ENCODE measurements around the gene TM4SF20.

Gene TM4SF20

DNA sequence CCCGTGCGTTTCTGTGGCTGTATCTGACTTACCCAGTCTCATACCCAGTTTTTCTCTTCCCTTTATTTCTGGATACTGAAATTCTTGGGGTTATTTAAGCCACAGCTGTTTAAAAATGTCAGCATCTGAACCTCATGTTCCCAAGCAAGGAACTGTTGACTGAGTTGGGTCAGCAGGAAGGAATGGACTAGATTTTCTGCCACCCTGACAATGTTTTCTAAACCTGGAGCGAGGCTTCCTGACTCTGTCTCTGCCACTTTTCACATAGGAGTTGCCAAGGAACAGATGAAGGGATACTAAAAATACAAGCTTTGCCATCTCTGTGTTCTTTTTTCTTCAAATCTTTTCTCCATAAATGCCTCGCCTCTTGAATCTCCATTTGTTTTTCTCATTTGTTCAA is 37.6 kb upstream of the TM4SF20 start:
- no peak overlapping the region for H3K4me3 ChIP-seq (IDR thresholded peaks at IDR 0.05; ENCODE audit: insufficient read depth, low read depth, low read length)
- H3K4me2 ChIP-seq: no peak overlapping the region
- H3K79me2 ChIP-seq (ENCODE audit: insufficient read depth, low read depth): no peaks in the 10 kb centered on the region
- H3K27me3 ChIP-seq (ENCODE audit: insufficient read depth, low read depth): no peaks in the 10 kb centered on the region
- no peak overlapping the region for H2AFZ ChIP-seq (ENCODE audit: low read depth)
- H3K9ac ChIP-seq: no peak overlapping the region
- no peaks in the 10 kb centered on the region for H3K36me3 ChIP-seq (ENCODE audit: insufficient read depth)
- peaks cover 51% of the 10 kb centered on the region for H3K4me1 ChIP-seq (ENCODE audit: low read depth, poor library complexity, severe bottlenecking)
- no peaks in the 10 kb centered on the region for H4K20me1 ChIP-seq (ENCODE audit: insufficient read depth)
- no peak overlapping the region for H3K27ac ChIP-seq
- TF ChIP-seq, protein P1, sequence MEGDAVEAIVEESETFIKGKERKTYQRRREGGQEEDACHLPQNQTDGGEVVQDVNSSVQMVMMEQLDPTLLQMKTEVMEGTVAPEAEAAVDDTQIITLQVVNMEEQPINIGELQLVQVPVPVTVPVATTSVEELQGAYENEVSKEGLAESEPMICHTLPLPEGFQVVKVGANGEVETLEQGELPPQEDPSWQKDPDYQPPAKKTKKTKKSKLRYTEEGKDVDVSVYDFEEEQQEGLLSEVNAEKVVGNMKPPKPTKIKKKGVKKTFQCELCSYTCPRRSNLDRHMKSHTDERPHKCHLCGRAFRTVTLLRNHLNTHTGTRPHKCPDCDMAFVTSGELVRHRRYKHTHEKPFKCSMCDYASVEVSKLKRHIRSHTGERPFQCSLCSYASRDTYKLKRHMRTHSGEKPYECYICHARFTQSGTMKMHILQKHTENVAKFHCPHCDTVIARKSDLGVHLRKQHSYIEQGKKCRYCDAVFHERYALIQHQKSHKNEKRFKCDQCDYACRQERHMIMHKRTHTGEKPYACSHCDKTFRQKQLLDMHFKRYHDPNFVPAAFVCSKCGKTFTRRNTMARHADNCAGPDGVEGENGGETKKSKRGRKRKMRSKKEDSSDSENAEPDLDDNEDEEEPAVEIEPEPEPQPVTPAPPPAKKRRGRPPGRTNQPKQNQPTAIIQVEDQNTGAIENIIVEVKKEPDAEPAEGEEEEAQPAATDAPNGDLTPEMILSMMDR (conservative IDR thresholded peaks at IDR 0.05; ENCODE audit: low read depth, low read length): no peak

GRCh38 chr2:227415538-227416424 is 36.7 kb upstream of the TM4SF20 start:
- no peak overlapping the region for H3K9ac ChIP-seq
- no peaks in the 10 kb centered on the region for H3K36me3 ChIP-seq (ENCODE audit: insufficient read depth)
- H3K79me2 ChIP-seq (ENCODE audit: insufficient read depth, low read depth): no peaks in the 10 kb centered on the region
- peaks cover 60% of the 10 kb centered on the region for H3K4me1 ChIP-seq (ENCODE audit: low read depth, poor library complexity, severe bottlenecking)
- TF ChIP-seq, protein P1 (conservative IDR thresholded peaks at IDR 0.05; ENCODE audit: low read depth, low read length): no peak
- H3K27ac ChIP-seq: peak overlapping the region; percentile 70
- H3K4me3 ChIP-seq (IDR thresholded peaks at IDR 0.05; ENCODE audit: insufficient read depth, low read depth, low read length): no peak overlapping the region
- H3K4me2 ChIP-seq: peak overlapping the region; percentile 51
- H2AFZ ChIP-seq (ENCODE audit: low read depth): no peak overlapping the region
- no peaks in the 10 kb centered on the region for H3K27me3 ChIP-seq (ENCODE audit: insufficient read depth, low read depth)
- no peaks in the 10 kb centered on the region for H4K20me1 ChIP-seq (ENCODE audit: insufficient read depth)

DNA sequence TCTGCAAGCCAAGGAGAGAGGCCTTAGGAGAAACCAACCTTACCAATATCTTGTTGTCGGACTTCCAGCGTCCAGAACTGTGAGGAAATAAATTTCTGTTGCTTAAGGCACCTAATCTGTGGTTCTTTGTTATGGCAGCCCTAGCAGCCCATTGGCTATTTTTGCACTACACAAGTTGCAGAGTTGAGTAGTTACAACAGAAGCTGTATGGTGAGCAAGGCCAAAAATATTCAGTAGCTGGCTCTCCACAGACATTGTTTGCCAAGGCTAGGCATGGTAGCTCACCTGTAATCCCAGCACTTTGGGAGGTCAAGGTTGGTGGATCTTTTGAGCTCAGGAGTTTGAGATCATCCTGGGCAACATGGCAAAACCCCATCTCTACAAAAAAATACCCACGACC is 35.7 kb upstream of the TM4SF20 start:
- Histone ChIP-seq H3K36me3 (ENCODE audit: insufficient read depth) (no peaks in the 10 kb centered on the region), H3K27me3 (ENCODE audit: insufficient read depth, low read depth) (no peaks in the 10 kb centered on the region), H3K4me3 (IDR thresholded peaks at IDR 0.05; ENCODE audit: insufficient read depth, low read depth, low read length) (no peak overlapping the region), H2AFZ (ENCODE audit: low read depth) (0 out of 2 replicates have a peak overlapping the region, but pooled peaks have one; percentile 2), H3K9ac (no peak overlapping the region), H3K4me2 (peak overlapping the region; percentile 51; the same call in 1 of the 2 replicates), H3K79me2 (ENCODE audit: insufficient read depth, low read depth) (no peaks in the 10 kb centered on the region), H4K20me1 (ENCODE audit: insufficient read depth) (no peaks in the 10 kb centered on the region), H3K4me1 (ENCODE audit: low read depth, poor library complexity, severe bottlenecking) (peaks cover 69% of the 10 kb centered on the region), H3K27ac (peak overlapping the region; percentile 70)
- TF ChIP-seq, protein P1 (conservative IDR thresholded peaks at IDR 0.05; ENCODE audit: low read depth, low read length): no peak

DNA sequence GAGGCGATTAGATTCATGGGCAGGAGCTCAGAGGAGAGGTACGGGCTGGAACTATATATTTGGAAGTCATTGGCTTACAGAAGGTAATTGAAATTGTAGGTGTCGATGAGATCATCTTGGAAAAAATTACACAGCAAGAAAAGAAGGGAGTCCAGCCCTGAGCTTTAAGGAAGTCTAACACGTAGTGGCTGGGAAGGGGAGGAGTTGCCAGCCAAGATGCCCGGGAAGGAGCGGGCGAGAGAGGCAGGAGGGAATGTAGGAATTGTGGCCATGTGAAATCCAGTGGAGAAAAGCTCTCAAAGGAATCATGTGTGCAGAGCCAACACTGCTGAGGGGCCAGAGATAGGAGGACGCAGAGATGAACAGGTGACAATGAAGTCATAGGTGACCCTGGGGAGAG is 34.3 kb upstream of the TM4SF20 start:
- H2AFZ ChIP-seq (ENCODE audit: low read depth): no peak overlapping the region

More for the DNA sequence above, 34.3 kb upstream of the TM4SF20 start:
- no peak overlapping the region for H3K4me3 ChIP-seq (IDR thresholded peaks at IDR 0.05; ENCODE audit: insufficient read depth, low read depth, low read length)
- H3K9ac ChIP-seq: no peak overlapping the region
- TF ChIP-seq, protein P1 (conservative IDR thresholded peaks at IDR 0.05; ENCODE audit: low read depth, low read length): no peak
- H3K27ac ChIP-seq: no peak overlapping the region
- H3K4me1 ChIP-seq (ENCODE audit: low read depth, poor library complexity, severe bottlenecking): peaks cover 79% of the 10 kb centered on the region
- H3K79me2 ChIP-seq (ENCODE audit: insufficient read depth, low read depth): no peaks in the 10 kb centered on the region
- no peaks in the 10 kb centered on the region for H3K27me3 ChIP-seq (ENCODE audit: insufficient read depth, low read depth)
- no peaks in the 10 kb centered on the region for H3K36me3 ChIP-seq (ENCODE audit: insufficient read depth)
- H3K4me2 ChIP-seq: no peak overlapping the region; the same call in 1 of the 2 replicates
- no peaks in the 10 kb centered on the region for H4K20me1 ChIP-seq (ENCODE audit: insufficient read depth)
